SK-N-SH (cell line): Measurements from ENCODE around the gene PRMT2. TPM values are rescaled to one million over a fixed set of nuclear protein-coding genes. Genes with fewer than 3 reads are reported as not detected.

Experiments
- CTCF ChIA-PET: fragments of 300-600, 350-600 bp; formaldehyde crosslinking; extraction: SDS; loops from one replicate; lab custom pipeline; 2021; lab: Yijun Ruan, JAX
- POLR2A ChIA-PET: fragments of 350-600 bp; sonication (Branson Sonifier 250); formaldehyde crosslinking; extraction: SDS; loops from one replicate; lab custom pipeline; 2020; ENCODE audit warnings: antibody characterized with exemption, inconsistent platforms; lab: Yijun Ruan, JAX
- DNase-seq: peaks from one replicate; pipeline ENCODE4 v3.0.0; 2012
- H2AFZ ChIP-seq: fragments of 200-600 bp; sonication (generic); 2 replicates; pipeline ENCODE4 v1.8.1; 2016; ENCODE audit warnings: antibody characterized with exemption, mild to moderate bottlenecking, low read depth
- H3F3A ChIP-seq: fragments of 200-600 bp; sonication (generic); replicated peaks from 2 replicates; pipeline ENCODE3; 2016; ENCODE audit warnings: antibody characterized with exemption, mild to moderate bottlenecking; ENCODE audit not compliant: insufficient read depth
- H3K27ac ChIP-seq, 2 experiments: fragments of 200-500 bp in 1 of 2; fragments of 200-600 bp in 1 of 2; sonication (Bioruptor generic) in 1 of 2; sonication (generic), shearing (Covaris generic) in 1 of 2; 2 replicates each; pipeline versions ENCODE4 v1.5.1 to v1.6.1; 2014 to 2016; ENCODE audit warnings: low read depth in 2 of 2, inconsistent platforms in 1 of 2, low read length in 1 of 2, mild to moderate bottlenecking in 1 of 2, mixed read lengths in 1 of 2
- H3K27me3 ChIP-seq: fragments of 200-600 bp; sonication (generic), shearing (Covaris generic); 2 replicates; pipeline ENCODE4 v1.6.1; 2016; ENCODE audit warnings: mixed run types; ENCODE audit not compliant: insufficient read depth
- H3K36me3 ChIP-seq, 2 experiments: fragments of 200-500 bp in 1 of 2; fragments of 200-600 bp in 1 of 2; sonication (Bioruptor generic) in 1 of 2; sonication (generic) in 1 of 2; replicated peaks in 1 of 2; 2 replicates each; pipeline versions ENCODE3 to v1.5.1; 2014 to 2016; ENCODE audit warnings: low read length in 1 of 2, mild to moderate bottlenecking in 1 of 2; ENCODE audit not compliant: insufficient read depth in 2 of 2, control insufficient read depth in 1 of 2
- H3K4me1 ChIP-seq, 2 experiments: fragments of 200-500 bp in 1 of 2; fragments of 200-600 bp in 1 of 2; sonication (Bioruptor generic) in 1 of 2; sonication (generic), shearing (Covaris generic) in 1 of 2; 2 replicates each; pipeline versions ENCODE4 v1.5.1 to v1.6.1; 2014 to 2016; ENCODE audit warnings: low read depth in 1 of 2, low read length in 1 of 2, mixed run types in 1 of 2; ENCODE audit not compliant: insufficient read depth in 2 of 2, control insufficient read depth in 1 of 2
- H3K4me2 ChIP-seq: fragments of 200-600 bp; sonication (generic), shearing (Covaris generic); 2 replicates; pipeline ENCODE4 v1.6.1; 2017; ENCODE audit warnings: mixed run types
- H3K4me3 ChIP-seq, 2 experiments: fragments of 200-500 bp in 1 of 2; fragments of 200-600 bp in 1 of 2; sonication (Bioruptor generic) in 1 of 2; sonication (generic), shearing (Covaris generic) in 1 of 2; 2 replicates each; pipeline versions ENCODE4 v1.5.1 to v1.8.1; 2014 to 2016; ENCODE audit warnings: low read depth in 2 of 2, inconsistent platforms in 1 of 2, low read length in 1 of 2, mild to moderate bottlenecking in 1 of 2, mixed read lengths in 1 of 2, moderate library complexity in 1 of 2
- H3K79me2 ChIP-seq: fragments of 200-600 bp; sonication (generic); 2 replicates; pipeline ENCODE4 v1.8.1; 2017; ENCODE audit warnings: mild to moderate bottlenecking; ENCODE audit not compliant: insufficient read depth
- H3K9ac ChIP-seq: fragments of 200-600 bp; sonication (generic); 2 replicates; pipeline ENCODE4 v1.6.1; 2017; ENCODE audit warnings: mixed run types
- H3K9me2 ChIP-seq: fragments of 200-600 bp; sonication (generic); 2 replicates; pipeline ENCODE4 v1.6.1; 2017; ENCODE audit warnings: mixed run types
- H3K9me3 ChIP-seq: fragments of 200-600 bp; sonication (generic); 2 replicates; pipeline ENCODE4 v1.6.1; 2017; ENCODE audit warnings: mixed run types, mild to moderate bottlenecking, moderate library complexity
- H4K20me1 ChIP-seq: fragments of 200-600 bp; sonication (generic); 2 replicates; pipeline ENCODE4 v1.6.1; 2017; ENCODE audit warnings: mild to moderate bottlenecking, mixed run types; ENCODE audit not compliant: insufficient read depth
- ELF1 ChIP-seq: IDR thresholded peaks from 2 replicates; pipeline ENCODE4 v1.4.0; 2012
- EP300 ChIP-seq, 2 experiments: IDR thresholded peaks; 2 replicates each; pipeline versions ENCODE4 v1.4.0 to v1.6.1; 2012; ENCODE audit warnings: borderline replicate concordance in 1 of 2, low read depth in 1 of 2, low read length in 1 of 2
- EZH2phosphoT487 ChIP-seq: fragments of 200-600 bp; sonication (generic); IDR thresholded peaks from 2 replicates; pipeline ENCODE4 v1.6.1; 2017; ENCODE audit warnings: low read depth, mixed run types, mild to moderate bottlenecking, antibody characterized with exemption, moderate library complexity, borderline replicate concordance
- FOXJ3 ChIP-seq: sonication (generic); formaldehyde crosslinking; IDR thresholded peaks from 2 replicates; pipeline ENCODE4 v1.5.1; 2020; ENCODE audit warnings: mild to moderate bottlenecking, missing genetic modification reagents
- FOXM1 ChIP-seq: IDR thresholded peaks from 2 replicates; pipeline ENCODE4 v1.4.0; 2012; ENCODE audit warnings: low read depth, mild to moderate bottlenecking
- GATA2 ChIP-seq: sonication (generic); formaldehyde crosslinking; IDR thresholded peaks from 2 replicates; pipeline ENCODE4 v1.5.0; 2020; ENCODE audit warnings: mild to moderate bottlenecking, missing genetic modification reagents
- JUND ChIP-seq: IDR thresholded peaks from 2 replicates; pipeline ENCODE4 v1.4.0; 2012
- NFIC ChIP-seq: IDR thresholded peaks from 2 replicates; pipeline ENCODE4 v1.4.0; 2012; ENCODE audit warnings: borderline replicate concordance
- NRF1 ChIP-seq: IDR thresholded peaks from 2 replicates; pipeline ENCODE4 v1.6.1; 2012; ENCODE audit warnings: low read depth, mild to moderate bottlenecking, low read length
- PBX3 ChIP-seq: IDR thresholded peaks from 2 replicates; pipeline ENCODE4; 2012
- REST ChIP-seq: IDR thresholded peaks from 2 replicates; pipeline ENCODE4 v1.6.1; 2012; ENCODE audit warnings: mild to moderate bottlenecking, low read depth, low read length, moderate library complexity
- RFX5 ChIP-seq: IDR thresholded peaks from 2 replicates; pipeline ENCODE4 v1.6.1; 2012; ENCODE audit warnings: mild to moderate bottlenecking, improper control_type of control experiment, low read length
- SMC3 ChIP-seq: IDR thresholded peaks from 2 replicates; pipeline ENCODE4 v1.6.1; 2012; ENCODE audit warnings: low read depth, low read length, improper control_type of control experiment
- USF2 ChIP-seq: fragments of 150-350 bp; IDR thresholded peaks from 2 replicates; pipeline ENCODE4 v1.6.1; 2017; ENCODE audit warnings: antibody characterized with exemption, low read length, low read depth, borderline replicate concordance
- YY1 ChIP-seq: IDR thresholded peaks from 2 replicates; pipeline ENCODE4 v1.4.0; 2012; ENCODE audit warnings: low read depth, mild to moderate bottlenecking
- WGBS: methylation state at CpG from one replicate; pipeline ENCODE4 v1.1.6; 2017; ENCODE audit warnings: low lambda C conversion rate; 5-methylcytosine and 5-hydroxymethylcytosine counted together
- polyA plus RNA-seq, 3 experiments: library from polyadenylated mRNA; depleted of rRNA; stranded (reverse); fragments of >200 nt; gene quantifications; 2 replicates each; pipeline ENCODE4 v1.2.3, GENCODE V29; 2012
- TF ChIP-seq, protein P1 (sequence below): fragments of 150-350 bp; IDR thresholded peaks from 2 replicates; pipeline ENCODE4 v1.6.1; 2016; ENCODE audit warnings: mild to moderate bottlenecking, low read depth, low read length

PRMT2 gene
- polyA plus RNA-seq, 1 of the 3 experiments (the other 2 are of a cell fraction): 278 TPM

DNA sequence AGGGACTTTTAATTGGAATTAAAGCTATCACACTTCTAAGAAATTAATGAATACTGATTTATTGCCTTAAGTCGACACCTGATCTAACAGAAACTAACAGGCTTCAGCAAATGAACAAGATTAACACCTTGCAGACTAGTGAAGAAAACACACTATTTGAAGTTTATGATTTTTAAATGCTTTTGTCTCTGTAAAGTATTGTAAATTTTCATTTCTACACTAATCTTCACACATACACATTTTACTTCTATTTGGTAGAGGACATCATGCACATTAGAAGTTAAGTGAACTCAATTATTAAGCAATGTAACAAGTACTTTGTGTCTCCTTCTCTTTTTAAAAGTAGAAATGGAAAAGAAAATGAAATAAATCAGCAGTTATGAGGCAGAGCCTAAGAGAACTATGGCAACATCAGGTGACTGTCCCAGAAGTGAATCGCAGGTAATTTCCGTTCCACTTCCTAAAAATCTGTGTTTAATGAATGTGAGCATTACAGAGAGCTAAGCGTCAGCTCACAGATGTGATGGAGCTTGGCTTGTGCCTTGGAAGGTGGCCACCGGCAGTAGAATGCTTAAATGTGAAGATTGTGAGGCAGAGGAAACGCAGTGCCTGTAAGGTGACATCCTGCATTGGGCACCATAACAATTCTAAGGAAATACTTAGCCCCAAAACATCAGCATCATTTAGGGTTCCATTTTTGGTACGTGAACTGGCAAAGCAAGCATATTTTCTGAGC lies 1.2 kb downstream of the PRMT2 start:
- no peak for TF ChIP-seq GATA2
- TF ChIP-seq RFX5: no peak
- TF ChIP-seq ELF1: no peak
- no peak for TF ChIP-seq FOXJ3 (CRISPR knock-in tag)
- TF ChIP-seq EP300 (IDR thresholded peaks at IDR 0.05; ENCODE audit: borderline replicate concordance in 1 of 2, low read depth in 1 of 2, low read length in 1 of 2): no peak
- TF ChIP-seq PBX3: no peak
- TF ChIP-seq, protein P1, sequence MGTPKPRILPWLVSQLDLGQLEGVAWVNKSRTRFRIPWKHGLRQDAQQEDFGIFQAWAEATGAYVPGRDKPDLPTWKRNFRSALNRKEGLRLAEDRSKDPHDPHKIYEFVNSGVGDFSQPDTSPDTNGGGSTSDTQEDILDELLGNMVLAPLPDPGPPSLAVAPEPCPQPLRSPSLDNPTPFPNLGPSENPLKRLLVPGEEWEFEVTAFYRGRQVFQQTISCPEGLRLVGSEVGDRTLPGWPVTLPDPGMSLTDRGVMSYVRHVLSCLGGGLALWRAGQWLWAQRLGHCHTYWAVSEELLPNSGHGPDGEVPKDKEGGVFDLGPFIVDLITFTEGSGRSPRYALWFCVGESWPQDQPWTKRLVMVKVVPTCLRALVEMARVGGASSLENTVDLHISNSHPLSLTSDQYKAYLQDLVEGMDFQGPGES: no peak
- no peak for TF ChIP-seq REST
- no peak for TF ChIP-seq EZH2phosphoT487
- no peak for TF ChIP-seq JUND
- no peak for TF ChIP-seq USF2
- no peak for TF ChIP-seq NFIC
- TF ChIP-seq FOXM1: no peak
- TF ChIP-seq NRF1: no peak
- no peak for TF ChIP-seq YY1
- TF ChIP-seq SMC3: no peak
- POLR2A ChIA-PET: no interaction called here

More for the DNA sequence above, 1.2 kb downstream of the PRMT2 start:
- Histone ChIP-seq H3K36me3 (peaks cover 22 to 34% of the 10 kb centered on the region in 2 experiments), H3K4me2 (peak overlapping the region; percentile 88), H3K9ac (peak overlapping the region; percentile 88; the same call in 1 of the 2 replicates), H3K27me3 (no peaks in the 10 kb centered on the region), H3K9me2 (no peaks in the 10 kb centered on the region), H4K20me1 (peaks cover 22% of the 10 kb centered on the region), H3K27ac (peak overlapping the region in 1 of 2 experiments; percentile 96; a peak in 1 of 4 replicates), H3K4me3 (peak overlapping the region; percentile 81 to 89), H3F3A (peaks cover 20% of the 10 kb centered on the region), H3K9me3 (no peaks in the 10 kb centered on the region), H3K79me2 (peaks cover 62% of the 10 kb centered on the region), H3K4me1 (peaks cover 9 to 22% of the 10 kb centered on the region in 2 experiments; a peak in 2 of 4 replicates), H2AFZ (no peak overlapping the region)
- CTCF ChIA-PET: no interaction called here
- whole genome bisulfite sequencing: 90% methylated on average over 7 of the region's 7 CpGs
- no peak for DNase-seq
